ENCODE data around the gene TENT4B. TPM values are rescaled to one million over a fixed set of nuclear protein-coding genes. Genes with fewer than 3 reads are reported as not detected.

Gene TENT4B
- polyA plus RNA-seq, 4 donors, result 12.8 to 20.0 (median 16.3) TPM

GRCh38 chr16:50267651-50268050 is 114.5 kb downstream of the TENT4B start:
- DNase-seq (ENCODE audit: low read depth in 4 of 4, low spot score in 3 of 4), result no peak

DNA sequence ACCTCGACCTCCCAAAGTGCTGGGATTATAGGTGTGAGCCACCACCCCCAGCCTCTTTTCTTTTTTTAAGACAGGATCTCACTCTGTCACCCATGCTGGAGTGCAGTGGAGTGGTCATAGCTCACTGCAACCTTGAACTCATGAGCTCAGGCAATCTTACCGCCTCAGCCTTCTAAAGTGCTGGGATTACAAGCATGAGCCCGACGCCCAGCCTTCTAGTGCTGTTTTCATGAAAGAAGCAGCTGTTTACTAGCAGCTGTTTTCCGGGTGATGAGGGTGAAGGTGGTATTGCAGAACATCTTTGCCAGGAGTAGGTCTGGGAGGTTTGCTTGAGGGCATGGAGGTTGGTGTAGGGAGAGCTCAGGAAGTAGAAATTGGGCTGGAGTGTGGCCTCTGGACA is 115.2 kb downstream of the TENT4B start:
- DNase-seq (ENCODE audit: low read depth in 4 of 4, low spot score in 3 of 4), result no peak

GRCh38 chr16:50269061-50269705 is 116.1 kb downstream of the TENT4B start:
- no peak for DNase-seq (ENCODE audit: low read depth in 4 of 4, low spot score in 3 of 4)

GRCh38 chr16:50269769-50270509 is 116.8 kb downstream of the TENT4B start:
- DNase-seq (ENCODE audit: low read depth in 4 of 4, low spot score in 3 of 4), result no peak

GRCh38 chr16:50270510-50271147 is 117.5 kb downstream of the TENT4B start:
- no peak for DNase-seq (ENCODE audit: low read depth in 4 of 4, low spot score in 3 of 4)

DNA sequence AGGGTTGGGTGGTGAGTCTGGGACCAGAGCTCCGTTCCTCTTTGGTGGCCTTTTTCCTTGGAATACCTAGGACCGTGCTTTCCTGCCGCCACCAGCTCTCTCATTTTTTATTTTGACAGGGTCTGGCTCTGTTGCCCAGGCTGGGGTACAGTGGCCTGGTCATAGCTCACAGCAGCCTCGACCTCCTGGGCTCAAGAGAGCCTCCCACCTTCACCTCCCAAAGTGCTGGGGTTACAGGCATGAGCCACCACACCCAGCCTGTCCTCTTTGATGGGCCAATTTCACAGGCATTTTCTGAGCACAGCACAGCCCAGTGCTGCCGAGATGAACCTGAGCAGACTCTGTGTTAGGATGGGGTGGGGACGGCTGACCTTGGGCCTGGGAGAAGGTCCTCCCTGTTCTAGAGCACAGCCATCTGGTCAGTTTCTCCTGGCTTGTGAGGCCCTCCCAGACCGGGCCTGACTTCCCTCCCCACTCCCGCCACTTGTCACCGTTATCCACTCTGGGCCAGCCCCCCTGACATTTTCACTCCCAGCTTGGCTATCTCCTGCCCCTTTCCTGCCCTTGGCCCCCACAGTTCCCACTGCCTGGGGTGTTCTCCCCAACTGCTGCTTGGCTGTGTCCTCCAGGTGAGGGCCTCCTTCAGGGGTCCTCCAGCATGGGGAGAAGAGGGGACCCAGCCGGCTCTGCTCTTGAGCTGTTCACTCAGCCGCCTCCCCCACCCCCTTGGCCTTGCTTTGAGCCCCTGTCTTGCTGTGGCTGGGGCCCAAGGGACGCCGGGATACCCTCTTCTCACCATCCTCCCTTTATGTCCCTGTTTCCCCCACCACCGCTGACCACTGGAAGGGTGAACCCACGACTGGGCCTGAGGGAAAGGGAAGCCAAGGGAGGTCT is 118.3 kb downstream of the TENT4B start:
- DNase-seq (ENCODE audit: low read depth in 4 of 4, low spot score in 3 of 4), result no peak

DNA sequence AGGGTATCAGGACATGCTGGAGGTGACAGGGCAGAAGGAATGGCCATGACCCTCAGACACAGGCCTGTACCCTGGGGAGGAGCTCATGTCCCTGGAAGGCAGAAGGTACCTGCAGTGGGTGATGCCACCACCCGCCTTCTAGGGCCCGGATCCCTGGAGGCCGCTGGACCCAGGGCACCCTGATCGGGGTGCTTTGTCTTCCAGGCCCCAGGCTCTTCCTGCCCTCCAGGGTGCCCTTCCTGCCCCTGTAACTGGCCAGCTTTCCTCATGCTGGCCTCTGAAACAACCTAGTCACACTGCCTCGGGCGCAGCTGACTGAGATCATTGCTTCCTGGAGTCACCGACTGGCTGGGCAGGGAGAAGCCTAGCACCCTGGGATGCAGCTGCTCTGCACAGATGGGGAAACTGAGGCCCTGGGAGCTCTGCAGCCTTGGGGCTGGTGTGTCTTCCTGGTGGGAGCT is 119.0 kb downstream of the TENT4B start:
- no peak for DNase-seq (ENCODE audit: low read depth in 4 of 4, low spot score in 3 of 4)

DNA sequence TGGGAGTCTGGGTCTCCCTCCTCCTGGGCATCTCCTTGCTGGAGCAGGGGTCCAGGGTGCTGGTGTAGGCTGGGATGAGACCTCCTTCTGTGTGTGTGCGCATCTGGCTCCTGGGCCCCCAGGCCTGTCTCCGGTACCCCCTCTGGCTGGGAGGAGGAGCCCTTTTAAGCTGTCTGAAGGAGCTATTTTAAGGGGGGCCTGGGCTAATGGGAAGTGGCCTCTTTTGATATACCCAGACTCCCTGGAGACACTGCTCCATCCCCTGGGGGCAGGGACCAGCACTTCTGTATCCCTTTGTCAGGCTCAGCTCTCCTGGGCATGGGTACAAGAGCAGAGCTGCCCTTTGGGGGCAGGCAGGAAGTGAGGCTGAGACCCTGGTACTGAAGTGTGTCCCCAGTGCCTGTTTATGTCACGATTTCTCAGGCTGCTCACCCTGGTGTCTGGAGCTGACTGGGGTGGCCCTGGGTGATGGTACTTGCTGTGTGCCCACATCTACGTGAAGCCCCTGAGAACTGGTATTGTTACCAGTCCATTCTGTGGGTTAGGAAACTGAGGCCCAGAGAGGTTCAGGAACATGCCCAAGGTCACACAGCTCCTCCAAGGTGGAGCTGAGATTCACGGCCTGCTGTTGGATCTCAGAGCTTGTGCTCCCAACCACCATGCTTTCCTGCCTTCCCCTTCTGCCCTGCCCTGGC is 119.7 kb downstream of the TENT4B start:
- no peak for DNase-seq (ENCODE audit: low read depth in 4 of 4, low spot score in 3 of 4)

DNA sequence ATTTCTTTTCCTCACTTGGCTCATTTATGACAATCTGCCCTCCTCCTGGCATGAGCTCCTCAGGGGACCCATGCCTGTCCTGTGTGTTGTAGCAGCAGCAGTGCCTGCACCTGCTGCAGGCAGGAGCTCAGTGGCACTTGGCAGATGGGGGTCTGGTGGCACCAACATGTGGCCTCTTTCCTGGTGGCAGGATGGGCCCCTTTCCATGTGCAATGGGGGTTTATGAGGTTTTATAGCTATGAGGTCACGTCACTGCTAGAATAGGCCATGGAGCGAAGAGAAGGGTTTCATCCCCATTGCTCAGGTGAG is 120.2 kb downstream of the TENT4B start:
- DNase-seq (ENCODE audit: low read depth in 4 of 4, low spot score in 3 of 4), result no peak

DNA sequence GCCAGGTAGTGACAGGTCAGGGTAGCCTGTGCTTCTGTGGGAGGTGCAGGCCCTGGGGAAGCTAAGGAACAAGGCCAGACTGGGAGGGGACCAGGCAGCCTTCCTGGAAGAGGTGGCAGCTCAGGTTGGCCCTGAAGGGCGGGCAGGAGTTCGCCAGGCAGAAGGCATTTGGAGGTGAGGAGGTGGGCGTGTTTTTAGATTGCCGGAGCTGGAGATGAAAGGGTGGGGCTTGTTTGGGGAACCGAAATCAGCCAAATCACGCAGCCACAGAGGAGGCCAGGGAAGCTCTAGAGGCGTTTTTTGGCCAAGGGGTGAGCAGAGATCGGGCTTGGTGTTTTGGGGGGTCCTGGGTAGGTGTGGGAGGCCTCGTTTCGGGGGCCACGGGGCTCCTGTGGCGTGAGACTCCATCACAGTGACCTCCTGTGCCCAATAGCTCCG is 120.8 kb downstream of the TENT4B start:
- no peak for DNase-seq (ENCODE audit: low read depth in 4 of 4, low spot score in 3 of 4)

DNA sequence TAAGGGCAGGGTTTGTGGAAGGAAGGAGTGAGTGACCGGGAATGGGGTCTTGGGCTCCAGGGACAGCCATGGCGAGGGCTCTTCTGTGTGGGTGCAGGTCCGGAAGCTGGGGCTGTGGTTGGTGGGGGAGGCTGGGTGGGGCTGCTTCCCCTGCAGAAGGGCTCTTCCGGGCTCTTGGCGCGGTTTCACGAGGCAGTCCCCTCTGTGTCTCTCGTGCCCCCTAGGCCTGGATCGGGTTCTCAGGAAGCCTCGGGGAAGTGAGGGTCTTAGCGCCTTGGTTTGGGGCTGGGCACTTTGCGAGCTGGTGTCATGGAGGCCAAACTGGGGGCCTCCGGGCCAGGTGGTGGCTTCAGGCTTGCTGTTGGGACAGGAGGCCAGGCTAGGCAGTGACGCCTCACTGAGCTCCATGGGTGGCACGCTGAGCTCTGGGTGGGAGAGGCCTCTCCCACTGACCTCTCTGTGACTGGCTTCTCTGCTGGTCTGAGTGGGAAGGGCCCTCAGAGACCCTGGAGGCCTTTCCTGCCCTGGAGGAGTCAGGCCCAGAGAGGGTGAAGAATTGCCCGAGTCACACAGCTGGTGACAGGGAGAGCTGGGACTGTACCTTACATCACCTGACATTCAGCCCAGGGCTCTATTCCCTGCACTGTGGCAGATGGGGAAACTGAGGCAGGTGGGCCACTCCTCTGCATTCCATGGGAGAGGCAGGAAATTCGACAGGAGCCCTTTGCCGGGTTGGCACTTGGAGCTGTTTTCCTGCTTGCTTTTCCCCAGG is 121.4 kb downstream of the TENT4B start:
- DNase-seq (ENCODE audit: low read depth in 4 of 4, low spot score in 3 of 4), result no peak

DNA sequence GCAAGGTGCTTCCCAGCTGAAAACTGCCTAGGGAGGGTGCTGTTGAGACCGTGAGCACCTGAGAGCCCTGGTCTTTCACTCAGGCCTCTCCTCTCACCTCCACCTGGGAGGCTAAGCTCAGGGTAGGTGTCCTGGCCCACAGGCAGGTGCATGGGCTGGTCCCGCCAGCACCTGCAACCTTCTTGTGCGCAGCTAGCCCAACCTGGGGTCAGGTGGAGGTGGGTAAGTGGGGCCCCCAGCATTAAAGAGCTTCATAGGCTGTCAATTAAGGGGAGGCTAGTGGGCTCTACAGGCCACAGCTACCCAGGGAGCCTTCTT is 122.0 kb downstream of the TENT4B start:
- DNase-seq (ENCODE audit: low read depth in 4 of 4, low spot score in 3 of 4), result no peak

- DNase-seq (ENCODE audit: low read depth in 4 of 4, low spot score in 3 of 4), result no peak
Measured at GRCh38 chr16:50275428-50276325, 122.6 kb downstream of the TENT4B start.

DNA sequence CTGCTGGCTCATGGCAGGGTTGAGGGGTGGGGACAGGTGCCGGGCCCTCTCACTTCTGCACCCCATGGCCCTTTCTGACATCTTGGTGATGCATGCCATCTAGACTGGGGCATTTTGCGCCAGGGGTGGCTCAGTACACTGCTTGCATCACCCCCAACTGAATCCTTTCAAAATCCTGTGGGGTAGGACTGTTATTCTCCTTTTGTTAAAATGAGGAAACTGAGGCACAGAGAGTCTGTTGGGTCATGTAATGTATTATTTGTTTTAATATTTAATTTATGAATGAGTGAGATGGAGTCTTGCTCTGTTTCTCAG is 123.2 kb downstream of the TENT4B start:
- no peak for DNase-seq (ENCODE audit: low read depth in 4 of 4, low spot score in 3 of 4)

DNA sequence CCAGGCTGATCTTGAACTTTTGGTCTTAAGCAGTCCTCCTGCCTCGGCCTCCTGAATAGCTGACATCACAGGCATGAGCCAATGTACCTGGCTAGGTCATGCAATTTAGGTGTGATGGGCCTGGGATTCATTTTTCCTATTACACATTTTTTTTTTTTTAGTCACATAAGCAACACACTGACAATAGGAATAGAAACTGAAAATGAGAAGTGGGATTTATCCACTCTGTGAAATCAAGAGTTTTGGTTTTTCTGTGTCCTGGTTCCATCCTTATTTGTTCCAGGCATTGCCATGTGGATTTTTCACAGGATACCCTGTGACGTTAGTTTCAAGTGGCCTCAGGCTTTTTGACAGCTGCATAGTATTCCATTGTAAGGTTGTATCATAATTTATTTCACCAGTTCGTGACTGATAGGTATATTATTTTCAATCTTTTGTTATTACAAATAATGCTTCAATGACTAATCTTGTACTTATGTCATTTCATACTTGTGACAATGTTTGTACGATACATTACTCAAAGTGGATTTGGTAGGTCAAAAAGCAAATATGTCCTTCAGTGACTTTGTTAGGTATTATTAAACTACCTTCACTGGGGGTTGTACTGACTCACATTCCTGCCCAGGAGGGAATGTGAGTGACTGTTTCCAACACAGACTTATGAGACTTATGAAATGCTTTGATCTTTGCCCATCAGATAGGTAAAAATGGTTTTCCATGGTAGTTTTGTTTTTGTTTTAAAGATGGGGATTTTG is 123.9 kb downstream of the TENT4B start:
- DNase-seq (ENCODE audit: low read depth in 4 of 4, low spot score in 3 of 4), result no peak

GRCh38 chr16:50278251-50278650 is 125.1 kb downstream of the TENT4B start:
- no peak for DNase-seq (ENCODE audit: low read depth in 4 of 4, low spot score in 3 of 4)

DNA sequence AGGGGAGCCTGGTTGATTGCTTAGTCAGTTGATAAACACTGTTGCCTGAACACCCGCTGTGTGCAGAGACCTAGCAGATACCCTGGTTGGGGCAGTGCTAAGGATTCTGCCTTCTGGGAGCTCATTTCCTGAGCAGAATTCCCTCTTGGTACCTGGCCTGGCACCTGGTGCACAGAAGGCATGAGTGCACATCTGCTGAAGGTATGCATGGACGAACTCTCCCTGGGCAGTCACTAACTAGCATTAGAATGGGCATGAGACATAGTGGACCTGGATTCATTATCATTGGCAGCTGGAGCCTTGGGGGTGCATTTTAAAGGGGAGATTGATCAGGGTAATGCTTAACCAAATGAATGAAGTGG is 126.4 kb downstream of the TENT4B start:
- DNase-seq (ENCODE audit: low read depth in 4 of 4, low spot score in 3 of 4), result no peak

DNA sequence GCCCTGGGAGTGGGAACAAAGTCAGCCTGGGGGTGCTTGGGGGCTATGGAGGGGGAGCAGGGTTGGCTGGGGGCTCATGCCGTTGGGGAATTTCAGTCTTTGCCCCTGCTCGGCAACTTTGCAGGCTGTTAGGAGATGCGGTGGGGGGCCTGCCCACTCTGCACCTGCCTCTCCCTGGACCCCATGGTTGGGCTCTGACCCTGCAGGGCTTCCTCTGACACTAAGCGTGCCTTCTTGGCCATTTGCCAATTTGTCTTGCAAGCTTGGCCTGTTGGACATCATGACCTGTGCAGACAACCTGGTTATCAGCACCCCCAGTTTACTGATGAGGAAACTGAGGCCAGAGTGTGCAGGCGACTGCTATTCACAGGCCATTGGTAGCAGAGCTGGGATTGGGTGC is 127.8 kb downstream of the TENT4B start:
- DNase-seq (ENCODE audit: low read depth in 4 of 4, low spot score in 3 of 4), result no peak

Data from left renal pelvis (tissue), 4 donors.